ENCODE data around the gene OSBPL6.
"Not testable (repeated sequence)": the region's sequence is repeated elsewhere in the genome, so short reads cannot be mapped to it uniquely, and the experiment has no call there.

OSBPL6 gene

DNA sequence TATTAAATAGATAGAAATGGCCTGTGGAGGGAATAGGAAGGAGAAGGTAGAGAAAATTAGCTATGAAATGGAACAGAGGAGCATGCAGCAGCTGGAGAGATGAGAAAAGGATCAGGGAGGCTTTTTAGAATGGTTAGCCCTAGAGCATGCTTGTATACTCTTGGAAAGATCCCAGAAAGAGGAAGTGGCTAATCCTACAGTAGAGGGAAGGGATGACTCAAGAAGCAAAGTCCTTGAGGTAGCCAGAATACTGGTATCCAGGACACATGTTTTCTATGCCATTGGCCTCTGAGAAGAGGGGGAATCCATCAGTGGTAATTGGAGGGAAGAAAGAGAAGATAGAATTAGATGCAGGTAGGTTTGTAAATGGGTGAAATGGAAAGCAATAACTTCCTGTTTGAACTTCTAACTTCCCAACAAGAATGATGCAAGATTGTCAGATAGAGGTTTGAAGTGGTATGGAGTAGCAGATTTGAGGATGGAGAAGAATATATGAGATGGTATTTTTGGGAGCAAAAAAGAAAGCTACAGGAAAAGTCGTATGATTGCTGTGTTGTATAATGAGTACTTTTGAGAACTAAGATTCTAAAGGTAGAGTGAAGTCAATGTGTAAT, 17.1 kb upstream of the OSBPL6 start:
- Histone ChIP-seq H3K4me3 (ENCODE audit: low read length) (no peak overlapping the region), H3K9me3 (ENCODE audit: control insufficient read depth, low read length) (no peaks in the 10 kb centered on the region), H3K36me3 (ENCODE audit: control insufficient read depth, insufficient read depth, low read length, severe bottlenecking) (no peaks in the 10 kb centered on the region), H3K9ac (ENCODE audit: low read length) (no peak overlapping the region), H3K4me1 (ENCODE audit: control insufficient read depth, insufficient read depth, low read length) (no peaks in the 10 kb centered on the region), H3K27me3 (replicated peaks; ENCODE audit: control insufficient read depth, insufficient read depth, low read length) (no peaks in the 10 kb centered on the region)
- peak; percentile 16 for DNase-seq (ENCODE audit: low read depth)

DNA sequence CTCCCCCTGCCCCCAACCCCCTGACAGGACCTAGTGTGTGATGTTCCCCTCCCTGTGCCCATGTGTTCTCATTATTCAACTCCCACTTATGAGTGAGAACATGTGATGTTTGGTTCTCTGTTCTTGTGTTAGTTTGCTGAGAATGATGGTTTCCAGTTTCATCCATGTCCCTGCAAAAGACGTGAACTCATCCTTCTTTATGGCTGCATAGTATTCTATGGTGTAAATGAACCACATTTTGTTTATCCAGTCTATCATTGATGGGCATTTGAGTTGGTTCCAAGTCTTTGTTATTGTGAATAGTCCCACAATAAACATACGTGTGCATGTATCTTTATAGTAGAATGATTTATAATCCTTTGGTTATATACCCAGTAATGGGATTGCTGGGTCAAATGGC, 13.7 kb upstream of the OSBPL6 start:
- not testable (repeated sequence) for H3K4me3 ChIP-seq (ENCODE audit: low read length); H3K9me3 ChIP-seq (ENCODE audit: control insufficient read depth, low read length); DNase-seq (ENCODE audit: low read depth); H3K4me1 ChIP-seq (ENCODE audit: control insufficient read depth, insufficient read depth, low read length); H3K36me3 ChIP-seq (ENCODE audit: control insufficient read depth, insufficient read depth, low read length, severe bottlenecking); H3K27me3 ChIP-seq (replicated peaks; ENCODE audit: control insufficient read depth, insufficient read depth, low read length); H3K9ac ChIP-seq (ENCODE audit: low read length)

DNA sequence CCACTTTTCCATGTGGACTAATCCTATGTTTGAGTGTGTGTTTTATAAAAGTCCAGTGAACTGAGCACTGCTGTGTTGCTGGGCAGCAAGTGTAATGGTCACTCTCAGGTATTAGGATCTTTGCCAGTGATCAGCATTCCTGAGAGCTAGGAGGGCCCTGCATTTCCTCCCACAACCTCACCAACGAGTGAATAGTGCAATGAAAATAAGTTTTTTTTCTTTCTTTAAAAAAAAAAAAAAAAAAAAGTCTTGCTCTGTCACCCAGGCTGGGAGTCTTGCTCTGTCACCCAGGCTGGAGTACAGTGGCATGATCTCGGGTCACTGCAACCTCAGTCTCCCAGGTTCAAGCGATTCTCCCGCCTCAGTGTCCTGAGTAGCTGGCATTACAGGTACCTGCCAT, 6.5 kb upstream of the OSBPL6 start:
- no peaks in the 10 kb centered on the region for H3K4me1 ChIP-seq (ENCODE audit: control insufficient read depth, insufficient read depth, low read length)
- no peaks in the 10 kb centered on the region for H3K27me3 ChIP-seq (replicated peaks; ENCODE audit: control insufficient read depth, insufficient read depth, low read length)
- no peak overlapping the region for H3K4me3 ChIP-seq (ENCODE audit: low read length)
- DNase-seq (ENCODE audit: low read depth), result no peak
- H3K36me3 ChIP-seq (ENCODE audit: control insufficient read depth, insufficient read depth, low read length, severe bottlenecking), result no peaks in the 10 kb centered on the region
- H3K9me3 ChIP-seq (ENCODE audit: control insufficient read depth, low read length), result no peaks in the 10 kb centered on the region
- no peak overlapping the region for H3K9ac ChIP-seq (ENCODE audit: low read length)

DNA sequence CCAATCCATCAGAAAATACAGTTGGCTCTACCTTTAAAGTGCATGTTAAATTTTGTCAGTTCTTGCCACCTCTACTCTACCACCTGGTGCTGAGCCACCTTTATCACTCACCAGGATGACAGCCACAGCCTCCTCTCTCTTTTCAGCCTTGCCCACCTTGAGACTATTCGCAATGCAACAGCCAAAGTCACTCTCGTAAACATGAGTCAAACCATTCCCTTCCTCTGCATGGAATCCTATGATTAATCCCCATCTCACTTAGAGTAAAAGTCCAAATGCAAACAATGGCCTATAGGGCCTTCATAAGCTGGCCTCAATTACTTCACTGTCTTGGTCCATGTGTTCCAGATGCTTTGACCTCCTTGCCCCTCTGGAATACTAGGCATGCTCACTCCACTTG, 5.8 kb upstream of the OSBPL6 start:
- H3K4me1 ChIP-seq (ENCODE audit: control insufficient read depth, insufficient read depth, low read length), result peaks cover 1% of the 10 kb centered on the region
- no peaks in the 10 kb centered on the region for H3K27me3 ChIP-seq (replicated peaks; ENCODE audit: control insufficient read depth, insufficient read depth, low read length)
- no peak for DNase-seq (ENCODE audit: low read depth)

DNA sequence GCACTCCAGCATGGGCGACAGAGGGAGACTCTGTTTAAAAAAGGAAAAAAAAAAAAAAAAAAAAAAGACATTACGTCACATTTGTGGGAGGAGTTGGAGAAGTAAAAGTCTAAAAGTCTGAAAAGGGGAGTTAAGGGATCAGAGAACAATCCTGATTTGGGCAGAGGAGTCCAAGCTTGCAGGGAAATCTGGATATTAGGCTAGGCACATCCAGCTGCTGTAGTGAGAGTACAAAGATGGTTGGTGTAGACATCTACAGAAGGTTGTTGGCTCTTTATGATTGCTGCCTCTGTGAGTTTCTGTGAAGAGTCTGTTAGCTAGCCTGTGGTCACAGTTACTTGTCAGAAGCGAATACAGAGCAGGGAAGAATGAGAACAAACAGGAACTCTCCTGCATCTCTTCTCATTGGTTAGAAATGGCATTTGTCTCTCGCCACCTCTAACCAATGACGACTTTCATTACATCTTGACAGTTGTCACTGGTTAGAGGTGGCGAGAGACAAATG, 3.3 kb upstream of the OSBPL6 start:
- peak; percentile 15 for DNase-seq (ENCODE audit: low read depth)
- no peaks in the 10 kb centered on the region for H3K9me3 ChIP-seq (ENCODE audit: control insufficient read depth, low read length)
- H3K9ac ChIP-seq (ENCODE audit: low read length), result no peak overlapping the region
- H3K4me3 ChIP-seq (ENCODE audit: low read length), result no peak overlapping the region
- H3K4me1 ChIP-seq (ENCODE audit: control insufficient read depth, insufficient read depth, low read length), result peaks cover 4% of the 10 kb centered on the region
- no peaks in the 10 kb centered on the region for H3K36me3 ChIP-seq (ENCODE audit: control insufficient read depth, insufficient read depth, low read length, severe bottlenecking)
- no peaks in the 10 kb centered on the region for H3K27me3 ChIP-seq (replicated peaks; ENCODE audit: control insufficient read depth, insufficient read depth, low read length)

More for the DNA sequence above, 5.8 kb upstream of the OSBPL6 start:
- H3K36me3 ChIP-seq (ENCODE audit: control insufficient read depth, insufficient read depth, low read length, severe bottlenecking), result no peaks in the 10 kb centered on the region
- H3K9ac ChIP-seq (ENCODE audit: low read length), result no peak overlapping the region
- no peaks in the 10 kb centered on the region for H3K9me3 ChIP-seq (ENCODE audit: control insufficient read depth, low read length)
- H3K4me3 ChIP-seq (ENCODE audit: low read length), result no peak overlapping the region

DNA sequence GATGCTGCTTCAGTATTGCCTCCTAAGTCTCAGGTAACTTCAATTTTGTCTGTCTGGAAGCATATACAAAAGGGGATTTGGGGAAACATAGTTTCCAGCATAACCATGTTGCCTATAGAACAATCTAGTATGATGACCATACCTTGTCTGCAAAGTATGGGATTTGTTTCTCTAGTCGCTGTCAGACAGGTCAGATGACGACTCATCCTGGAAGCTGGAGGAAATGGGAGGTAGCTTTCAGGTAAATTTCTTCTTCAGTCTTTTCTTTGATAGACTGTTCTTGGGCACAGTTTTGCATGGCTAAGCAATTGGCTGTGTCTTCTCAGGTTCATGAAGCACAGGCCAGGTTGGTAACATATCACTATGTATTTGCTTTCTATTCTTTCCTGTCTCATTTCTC, 2.8 kb upstream of the OSBPL6 start:
- Histone ChIP-seq H3K36me3 (ENCODE audit: control insufficient read depth, insufficient read depth, low read length, severe bottlenecking) (no peaks in the 10 kb centered on the region), H3K9me3 (ENCODE audit: control insufficient read depth, low read length) (no peaks in the 10 kb centered on the region), H3K4me3 (ENCODE audit: low read length) (no peak overlapping the region), H3K9ac (ENCODE audit: low read length) (no peak overlapping the region), H3K27me3 (replicated peaks; ENCODE audit: control insufficient read depth, insufficient read depth, low read length) (no peaks in the 10 kb centered on the region), H3K4me1 (ENCODE audit: control insufficient read depth, insufficient read depth, low read length) (peaks cover 4% of the 10 kb centered on the region)
- DNase-seq (ENCODE audit: low read depth), result no peak

DNA sequence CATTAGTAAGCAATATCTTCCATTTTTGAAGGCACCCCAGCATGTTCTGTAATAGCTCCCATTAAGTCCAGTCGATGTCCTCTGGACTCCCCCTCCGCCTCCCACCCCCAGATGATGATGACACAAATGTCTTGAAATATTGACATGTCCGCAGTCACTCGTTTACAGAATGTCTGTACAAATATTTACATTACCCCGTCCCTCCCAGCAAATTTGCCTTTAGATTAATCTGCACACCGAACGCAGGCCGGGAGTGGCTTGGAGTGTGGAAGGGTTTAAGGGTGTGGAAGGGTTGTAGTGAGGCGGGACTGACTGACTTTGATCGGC, 853 bp upstream of the OSBPL6 start:
- peak overlapping the region; percentile 83 for H3K9ac ChIP-seq (ENCODE audit: low read length)

DNA sequence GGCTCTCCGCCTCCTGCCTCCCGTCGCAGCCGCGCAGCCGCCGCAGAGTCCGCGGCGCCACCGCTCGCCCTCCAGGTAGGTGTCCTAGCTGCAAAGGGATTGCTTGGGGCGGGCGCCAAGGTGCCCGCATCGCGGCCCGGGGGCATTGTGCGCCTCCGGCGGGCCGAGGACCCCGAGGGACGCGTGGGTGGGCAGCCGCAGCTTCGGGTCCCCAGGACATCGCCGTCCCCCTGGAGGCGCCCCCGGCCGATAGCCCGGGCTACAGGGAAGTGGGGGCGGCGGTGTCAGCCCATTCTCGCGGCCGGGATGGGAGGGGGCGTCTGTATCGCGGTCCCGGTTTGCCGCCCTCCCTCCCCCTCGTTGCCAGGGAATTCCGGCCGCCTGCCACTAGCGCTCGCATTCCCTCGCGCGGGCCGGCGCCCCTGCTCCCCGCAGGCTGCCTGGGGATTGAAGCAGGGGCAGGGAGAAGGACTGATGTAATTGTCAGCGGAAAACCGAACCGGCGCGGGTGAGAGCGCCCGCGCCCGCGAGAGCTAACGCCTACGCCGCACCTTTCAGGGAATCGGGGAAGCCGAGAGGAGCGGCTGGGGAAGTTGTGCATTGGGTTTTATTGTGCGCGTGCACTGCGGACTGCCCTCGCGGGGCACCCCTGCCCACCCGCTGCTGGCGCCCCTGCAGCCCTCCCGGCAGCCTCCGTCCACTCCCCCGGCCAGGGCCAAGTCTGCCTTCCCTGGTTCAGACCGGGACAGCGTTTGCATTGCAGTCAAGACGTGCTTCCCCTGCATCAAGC, 483 bp downstream of the OSBPL6 start:
- peak overlapping the region; percentile 85 for H3K4me3 ChIP-seq (ENCODE audit: low read length)
- peaks cover 4% of the 10 kb centered on the region for H3K4me1 ChIP-seq (ENCODE audit: control insufficient read depth, insufficient read depth, low read length)
- H3K27me3 ChIP-seq (replicated peaks; ENCODE audit: control insufficient read depth, insufficient read depth, low read length), result no peaks in the 10 kb centered on the region
- peak overlapping the region; percentile 83 for H3K9ac ChIP-seq (ENCODE audit: low read length)
- no peaks in the 10 kb centered on the region for H3K36me3 ChIP-seq (ENCODE audit: control insufficient read depth, insufficient read depth, low read length, severe bottlenecking)
- DNase-seq (ENCODE audit: low read depth), result peak; percentile 75
- no peaks in the 10 kb centered on the region for H3K9me3 ChIP-seq (ENCODE audit: control insufficient read depth, low read length)

More for the DNA sequence above, 853 bp upstream of the OSBPL6 start:
- Histone ChIP-seq H3K27me3 (replicated peaks; ENCODE audit: control insufficient read depth, insufficient read depth, low read length) (no peaks in the 10 kb centered on the region), H3K9me3 (ENCODE audit: control insufficient read depth, low read length) (no peaks in the 10 kb centered on the region), H3K4me3 (ENCODE audit: low read length) (peak overlapping the region; percentile 85), H3K36me3 (ENCODE audit: control insufficient read depth, insufficient read depth, low read length, severe bottlenecking) (no peaks in the 10 kb centered on the region), H3K4me1 (ENCODE audit: control insufficient read depth, insufficient read depth, low read length) (peaks cover 4% of the 10 kb centered on the region)
- no peak for DNase-seq (ENCODE audit: low read depth)

DNA sequence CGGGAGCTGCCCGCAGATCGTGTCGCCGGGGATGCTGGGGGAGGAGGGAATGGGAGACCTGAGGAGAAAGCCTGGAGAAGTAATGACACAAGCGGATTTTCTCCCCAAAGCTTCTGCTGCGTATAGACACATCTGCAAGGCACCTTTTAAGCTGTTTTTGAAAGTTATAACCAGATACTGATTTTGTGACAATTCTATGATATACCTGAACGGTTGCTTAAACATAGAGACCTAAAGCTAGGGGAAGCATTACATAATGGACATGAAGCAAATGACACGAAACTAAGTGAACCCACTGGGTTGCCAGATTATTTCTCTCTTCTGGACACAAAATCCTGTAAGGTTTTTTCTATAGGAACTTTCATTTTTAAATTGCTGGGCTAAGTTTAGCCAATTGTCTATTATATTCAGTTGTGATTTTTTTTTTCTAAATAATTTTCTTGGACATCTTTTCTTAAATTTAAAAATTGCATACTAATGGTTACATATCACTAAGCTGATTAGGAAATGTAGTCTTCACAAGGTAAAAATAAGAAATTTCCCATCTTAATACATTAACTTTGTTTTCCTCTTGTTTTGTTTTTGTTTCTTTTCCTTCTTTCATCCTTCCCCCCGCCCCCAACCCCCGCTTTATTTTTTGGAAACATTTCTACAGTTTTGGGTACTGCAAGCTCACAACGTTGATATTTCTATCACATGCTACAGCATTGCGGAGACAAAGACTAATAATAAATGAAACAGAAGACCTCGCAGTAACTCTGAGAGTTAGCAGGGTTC, 1.3 kb downstream of the OSBPL6 start:
- H3K27me3 ChIP-seq (replicated peaks; ENCODE audit: control insufficient read depth, insufficient read depth, low read length), result no peaks in the 10 kb centered on the region
- DNase-seq (ENCODE audit: low read depth), result no peak
- H3K9me3 ChIP-seq (ENCODE audit: control insufficient read depth, low read length), result no peaks in the 10 kb centered on the region
- peak overlapping the region; percentile 83 for H3K9ac ChIP-seq (ENCODE audit: low read length)
- peak overlapping the region; percentile 85 for H3K4me3 ChIP-seq (ENCODE audit: low read length)
- no peaks in the 10 kb centered on the region for H3K36me3 ChIP-seq (ENCODE audit: control insufficient read depth, insufficient read depth, low read length, severe bottlenecking)
- peaks cover 4% of the 10 kb centered on the region for H3K4me1 ChIP-seq (ENCODE audit: control insufficient read depth, insufficient read depth, low read length)

DNA sequence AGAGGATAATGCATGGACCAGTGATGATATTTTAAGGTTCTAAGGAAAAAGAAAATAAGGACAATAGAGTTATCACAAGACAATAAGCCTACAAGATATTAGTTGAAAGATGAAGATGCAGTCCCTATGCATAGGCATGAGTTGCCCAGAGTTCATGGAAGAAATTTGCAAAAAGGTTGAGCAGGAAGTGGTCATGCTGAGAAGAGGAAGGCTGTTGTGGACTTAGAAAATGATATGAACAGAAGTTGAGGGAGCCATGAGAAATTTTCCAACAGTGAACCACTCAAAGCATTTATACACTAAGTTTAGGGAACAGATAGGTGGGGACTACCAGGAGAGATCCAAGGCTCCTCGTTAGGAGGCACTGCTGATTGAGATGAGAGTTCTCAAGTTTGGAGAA, 3.5 kb downstream of the OSBPL6 start:
- Histone ChIP-seq H3K36me3 (ENCODE audit: control insufficient read depth, insufficient read depth, low read length, severe bottlenecking) (no peaks in the 10 kb centered on the region), H3K9me3 (ENCODE audit: control insufficient read depth, low read length) (no peaks in the 10 kb centered on the region), H3K4me3 (ENCODE audit: low read length) (no peak overlapping the region), H3K4me1 (ENCODE audit: control insufficient read depth, insufficient read depth, low read length) (peaks cover 4% of the 10 kb centered on the region), H3K27me3 (replicated peaks; ENCODE audit: control insufficient read depth, insufficient read depth, low read length) (no peaks in the 10 kb centered on the region), H3K9ac (ENCODE audit: low read length) (no peak overlapping the region)
- no peak for DNase-seq (ENCODE audit: low read depth)

DNA sequence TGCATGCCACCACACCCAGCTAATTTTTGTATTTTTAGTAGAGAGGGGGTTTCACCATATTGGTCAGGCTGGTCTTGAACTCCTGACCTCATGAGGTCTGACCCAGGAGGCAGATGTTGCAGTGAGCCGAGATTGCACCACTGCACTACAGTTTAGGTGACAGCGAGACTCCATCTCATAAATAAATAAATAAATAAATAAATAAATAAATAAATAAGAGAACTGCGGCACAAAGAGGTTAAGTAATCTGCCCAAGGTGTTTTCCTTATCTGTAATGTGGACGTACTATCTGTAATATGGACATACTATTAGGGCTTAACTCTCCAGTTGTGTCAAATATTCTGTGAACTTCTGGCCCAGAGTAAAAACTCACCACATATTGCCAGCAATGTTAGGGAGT, 4.1 kb downstream of the OSBPL6 start:
- not testable (repeated sequence) for H3K9me3 ChIP-seq (ENCODE audit: control insufficient read depth, low read length); H3K27me3 ChIP-seq (replicated peaks; ENCODE audit: control insufficient read depth, insufficient read depth, low read length); H3K4me1 ChIP-seq (ENCODE audit: control insufficient read depth, insufficient read depth, low read length); DNase-seq (ENCODE audit: low read depth); H3K4me3 ChIP-seq (ENCODE audit: low read length); H3K36me3 ChIP-seq (ENCODE audit: control insufficient read depth, insufficient read depth, low read length, severe bottlenecking); H3K9ac ChIP-seq (ENCODE audit: low read length)

All from adipocyte (in vitro differentiated cells).